COR-L47 (cell line): Measurements from ENCODE around the gene SRCIN1.

Source experiments
- DNase-seq: peaks from one replicate; lab custom pipeline; 2025; lab: John Stamatoyannopoulos, UW

Gene SRCIN1

GRCh38 chr17:38598536-38598935 is 7.2 kb downstream of the SRCIN1 start:
- DNase-seq: peak; percentile 84

- no peak for DNase-seq
Observed at GRCh38 chr17:38597375-38597774, 8.4 kb downstream of the SRCIN1 start.

GRCh38 chr17:38596651-38597050 is 9.1 kb downstream of the SRCIN1 start:
- DNase-seq: no peak

- DNase-seq: no peak
Observed at GRCh38 chr17:38595892-38596291, 9.9 kb downstream of the SRCIN1 start.

GRCh38 chr17:38594152-38594551 is 11.6 kb downstream of the SRCIN1 start:
- no peak for DNase-seq

GRCh38 chr17:38592487-38592886 is 13.3 kb downstream of the SRCIN1 start:
- DNase-seq: no peak

GRCh38 chr17:38591759-38592241 is 14.0 kb downstream of the SRCIN1 start:
- DNase-seq: no peak

GRCh38 chr17:38590988-38591758 is 14.6 kb downstream of the SRCIN1 start:
- no peak for DNase-seq

GRCh38 chr17:38589462-38590114 is 16.2 kb downstream of the SRCIN1 start:
- no peak for DNase-seq

- DNase-seq: no peak
Observed at GRCh38 chr17:38588788-38589174, 17.0 kb downstream of the SRCIN1 start.

- peak; percentile 71 for DNase-seq
Observed at GRCh38 chr17:38587947-38588787, 17.6 kb downstream of the SRCIN1 start.

GRCh38 chr17:38587203-38587602 is 18.5 kb downstream of the SRCIN1 start:
- DNase-seq: no peak

- DNase-seq: no peak
Observed at GRCh38 chr17:38586788-38587187, 19.0 kb downstream of the SRCIN1 start.

- DNase-seq: no peak
Observed at GRCh38 chr17:38585918-38586529, 19.7 kb downstream of the SRCIN1 start.

GRCh38 chr17:38585056-38585917 is 20.5 kb downstream of the SRCIN1 start:
- DNase-seq: peak; percentile 77

GRCh38 chr17:38584350-38584925 is 21.3 kb downstream of the SRCIN1 start:
- peak; percentile 50 for DNase-seq

- no peak for DNase-seq
Observed at GRCh38 chr17:38583828-38584349, 21.9 kb downstream of the SRCIN1 start.

- DNase-seq: no peak
Observed at GRCh38 chr17:38583176-38583575, 22.6 kb downstream of the SRCIN1 start.

GRCh38 chr17:38582069-38582468 is 23.7 kb downstream of the SRCIN1 start:
- DNase-seq: no peak

GRCh38 chr17:38579934-38580333 is 25.8 kb downstream of the SRCIN1 start:
- peak; percentile 94 for DNase-seq
